ENCODE data around the gene CD79A. TPM values are rescaled to one million over a fixed set of nuclear protein-coding genes. Genes with fewer than 3 reads are reported as not detected.

The CD79A gene
- polyA plus RNA-seq, 3 donors = 1.9 to 2.7 (median 2.1) TPM

DNA sequence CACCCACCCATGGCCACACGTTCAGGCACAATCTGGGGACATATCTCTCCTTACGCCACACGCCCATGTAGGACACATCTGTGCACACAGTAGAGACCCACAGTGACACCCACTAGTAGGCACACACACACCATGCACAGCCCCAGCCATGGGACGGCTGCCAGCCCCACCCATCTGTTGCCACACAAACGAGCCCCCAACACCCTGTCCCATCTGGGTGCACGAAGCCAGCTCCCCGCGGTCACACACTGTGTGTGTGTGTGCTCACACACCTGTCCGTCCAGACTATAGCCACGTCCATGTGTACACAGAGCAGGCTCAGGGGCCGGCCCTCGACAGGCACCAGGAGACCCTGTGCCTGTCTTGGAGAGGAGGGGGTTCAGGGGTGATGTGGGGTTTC is 40.6 kb downstream of the CD79A start:
- H3K36me3 Mint-ChIP-seq = peaks cover 0 to 9% of the 10 kb centered on the region in 2 donors
- TF ChIP-seq CTCF (IDR thresholded peaks at IDR 0.05) = no peak
- intact Hi-C loops (cut with micrococcal nuclease) = no loop called here
- H3K27me3 Mint-ChIP-seq (ENCODE audit: low read depth in 3 of 3) = peaks cover 0 to 36% (median 24%) of the 10 kb centered on the region in 3 donors
- H3K4me3 ChIP-seq (replicated peaks in 1 of 3; ENCODE audit: low read depth in 2 of 3, low read length in 3 of 3) = no peak overlapping the region
- H2AFZ ChIP-seq (ENCODE audit: insufficient read depth, low read depth, low read length, poor library complexity, severe bottlenecking) = no peak overlapping the region
- H3K9ac ChIP-seq (ENCODE audit: insufficient read depth, low read length, poor library complexity, severe bottlenecking) = no peak overlapping the region
- H3K4me3 Mint-ChIP-seq = no peak overlapping the region
- peaks cover 0 to 10% (median 6%) of the 10 kb centered on the region in 7 donors for H3K9me3 Mint-ChIP-seq
- H3K4me1 Mint-ChIP-seq = peaks cover 8% of the 10 kb centered on the region
- peaks cover 36 to 73% of the 10 kb centered on the region in 2 donors for H3K27me3 ChIP-seq (ENCODE audit: control insufficient read depth in 2 of 2, insufficient read depth in 2 of 2, low read length in 2 of 2)
- H3K4me1 ChIP-seq (ENCODE audit: control insufficient read depth in 1 of 2, insufficient read depth in 2 of 2, low read length in 2 of 2) = no peaks in the 10 kb centered on the region
- H3K79me2 ChIP-seq (ENCODE audit: insufficient read depth, low read length) = no peaks in the 10 kb centered on the region
- no peak for DNase-seq
- H4K20me1 ChIP-seq (ENCODE audit: insufficient read depth, low read length) = peaks cover 5% of the 10 kb centered on the region
- no peak overlapping the region for H3K27ac Mint-ChIP-seq
- WGBS (ENCODE audit: insufficient coverage) = 70% methylated on average over 4 of the region's 12 CpGs
- no peak overlapping the region for H3K27ac ChIP-seq (ENCODE audit: low read depth in 1 of 2, low read length in 2 of 2)
- no peak overlapping the region for H3K4me2 ChIP-seq (replicated peaks; ENCODE audit: extremely low read depth, low read length, poor library complexity, severe bottlenecking)
- no peaks in the 10 kb centered on the region for H3K36me3 ChIP-seq (replicated peaks in 1 of 2; ENCODE audit: control insufficient read depth in 1 of 2, insufficient read depth in 2 of 2, low read length in 2 of 2)
- peaks cover 0 to 11% of the 10 kb centered on the region in 2 donors for H3K9me3 ChIP-seq (replicated peaks in 1 of 2; ENCODE audit: control insufficient read depth in 1 of 2, insufficient read depth in 1 of 2, low read length in 2 of 2)

DNA sequence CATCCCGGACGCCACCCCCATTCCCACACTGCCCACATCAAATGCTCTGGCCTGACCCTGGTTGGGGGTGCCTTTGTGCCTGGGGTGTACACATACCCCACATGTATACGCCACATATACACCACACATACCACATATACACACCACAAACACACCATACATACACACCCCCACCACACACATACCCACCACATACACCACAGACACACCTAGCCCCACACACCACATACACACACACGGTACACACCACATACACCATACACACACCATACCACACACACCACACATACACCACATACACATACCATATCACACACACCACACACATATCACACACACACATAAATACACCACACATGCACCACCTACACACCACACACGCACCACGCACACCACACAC is 41.0 kb downstream of the CD79A start:
- peaks cover 8% of the 10 kb centered on the region for H3K4me1 Mint-ChIP-seq
- peaks cover 0 to 11% of the 10 kb centered on the region in 2 donors for H3K9me3 ChIP-seq (replicated peaks in 1 of 2; ENCODE audit: control insufficient read depth in 1 of 2, insufficient read depth in 1 of 2, low read length in 2 of 2)
- intact Hi-C loops (cut with micrococcal nuclease) = no loop called here
- no peak for TF ChIP-seq CTCF (IDR thresholded peaks at IDR 0.05)
- DNase-seq = no peak
- H3K4me3 ChIP-seq (replicated peaks in 1 of 3; ENCODE audit: low read depth in 2 of 3, low read length in 3 of 3) = no peak overlapping the region
- H3K79me2 ChIP-seq (ENCODE audit: insufficient read depth, low read length) = no peaks in the 10 kb centered on the region
- H3K9ac ChIP-seq (ENCODE audit: insufficient read depth, low read length, poor library complexity, severe bottlenecking) = no peak overlapping the region
- peaks cover 0 to 35% (median 26%) of the 10 kb centered on the region in 3 donors for H3K27me3 Mint-ChIP-seq (ENCODE audit: low read depth in 3 of 3)
- H4K20me1 ChIP-seq (ENCODE audit: insufficient read depth, low read length) = peaks cover 5% of the 10 kb centered on the region
- no peak overlapping the region for H3K4me3 Mint-ChIP-seq
- H3K36me3 ChIP-seq (replicated peaks in 1 of 2; ENCODE audit: control insufficient read depth in 1 of 2, insufficient read depth in 2 of 2, low read length in 2 of 2) = no peaks in the 10 kb centered on the region
- peaks cover 0 to 10% (median 6%) of the 10 kb centered on the region in 7 donors for H3K9me3 Mint-ChIP-seq
- H3K4me1 ChIP-seq (ENCODE audit: control insufficient read depth in 1 of 2, insufficient read depth in 2 of 2, low read length in 2 of 2) = no peaks in the 10 kb centered on the region
- 82% methylated on average over 6 of the region's 6 CpGs for WGBS (ENCODE audit: insufficient coverage)
- no peak overlapping the region for H3K27ac Mint-ChIP-seq
- H3K27ac ChIP-seq (ENCODE audit: low read depth in 1 of 2, low read length in 2 of 2) = no peak overlapping the region
- peaks cover 40 to 73% of the 10 kb centered on the region in 2 donors for H3K27me3 ChIP-seq (ENCODE audit: control insufficient read depth in 2 of 2, insufficient read depth in 2 of 2, low read length in 2 of 2)
- peaks cover 0 to 11% of the 10 kb centered on the region in 2 donors for H3K36me3 Mint-ChIP-seq
- no peak overlapping the region for H2AFZ ChIP-seq (ENCODE audit: insufficient read depth, low read depth, low read length, poor library complexity, severe bottlenecking)
- H3K4me2 ChIP-seq (replicated peaks; ENCODE audit: extremely low read depth, low read length, poor library complexity, severe bottlenecking) = no peak overlapping the region

Measured in CD14-positive monocyte (primary cell).